HepG2 (cell line): ENCODE measurements around the gene RAB43. TPM values are rescaled to one million over a fixed set of nuclear protein-coding genes. Genes with fewer than 3 reads are reported as not detected.
A peak's percentile ranks its signal among the peaks of the same experiment; 100 is the strongest.

Source experiments
- ATF7-NPFF ChIP-seq: sonication (generic); formaldehyde crosslinking; IDR thresholded peaks from 2 replicates; pipeline ENCODE4 v1.8.1; 2023; ENCODE audit warnings: mild to moderate bottlenecking, low read depth, missing genetic modification reagents, moderate library complexity
- CREB1 ChIP-seq, 2 experiments: fragments of 450-650 bp in 1 of 2; IDR thresholded peaks; 2 replicates each; pipeline ENCODE4 v1.6.1; 2016 to 2017; ENCODE audit warnings: control low read depth in 1 of 2, mild to moderate bottlenecking in 1 of 2, missing compliant biosample characterization in 1 of 2, missing genetic modification characterization in 1 of 2
- FOSL2 ChIP-seq: sonication (generic); formaldehyde crosslinking; IDR thresholded peaks from 2 replicates; pipeline ENCODE4 v1.4.0; 2020; ENCODE audit warnings: missing genetic modification reagents
- FOXA1 ChIP-seq, 2 experiments: fragments of 450-650 bp in 1 of 2; sonication (generic) in 1 of 2; formaldehyde crosslinking in 1 of 2; IDR thresholded peaks; 2 replicates each; pipeline versions ENCODE4 v1.4.0 to v1.6.1; 2016 to 2020; ENCODE audit warnings: missing genetic modification reagents in 1 of 2
- FOXA3 ChIP-seq: IDR thresholded peaks from 2 replicates; pipeline ENCODE4 v1.6.1; 2016; ENCODE audit warnings: missing genetic modification reagents, missing compliant biosample characterization
- KLF13 ChIP-seq: sonication (generic); formaldehyde crosslinking; IDR thresholded peaks from 2 replicates; pipeline ENCODE4 v1.4.0; 2020; ENCODE audit warnings: mild to moderate bottlenecking, missing genetic modification reagents
- MAFF ChIP-seq: IDR thresholded peaks from 2 replicates; pipeline ENCODE4 v1.6.1; 2011; ENCODE audit warnings: low read depth, low read length, improper control_type of control experiment
- MBNL3 ChIP-seq: fragments of 250-450 bp; sonication (Bioruptor Pico); conservative IDR thresholded peaks from 2 replicates; pipeline ENCODE4 v1.8.0; 2022; ENCODE audit warnings: mild to moderate bottlenecking, inconsistent platforms
- MYNN ChIP-seq: sonication (generic); formaldehyde crosslinking; IDR thresholded peaks from 2 replicates; pipeline ENCODE4 v1.4.0; 2020; ENCODE audit warnings: mild to moderate bottlenecking, low read depth, missing genetic modification reagents
- NFE2 ChIP-seq: sonication (generic); formaldehyde crosslinking; IDR thresholded peaks from 2 replicates; pipeline ENCODE4 v1.4.0; 2020; ENCODE audit warnings: missing genetic modification reagents
- NFYB ChIP-seq: sonication (generic); formaldehyde crosslinking; IDR thresholded peaks from 2 replicates; pipeline ENCODE4 v1.4.0; 2020; ENCODE audit warnings: missing genetic modification reagents
- RARA ChIP-seq: IDR thresholded peaks from 2 replicates; pipeline ENCODE4 v1.6.1; 2016; ENCODE audit warnings: missing genetic modification reagents, missing compliant biosample characterization
- SMAD9 ChIP-seq: sonication (generic); formaldehyde crosslinking; IDR thresholded peaks from 2 replicates; pipeline ENCODE4 v1.5.1; 2020; ENCODE audit warnings: mild to moderate bottlenecking, missing genetic modification reagents
- TRIM24 ChIP-seq: sonication (generic); formaldehyde crosslinking; IDR thresholded peaks from 2 replicates; pipeline ENCODE4 v1.8.0; 2022; ENCODE audit warnings: mild to moderate bottlenecking, missing genetic modification reagents
- ZFP36L2 ChIP-seq: sonication (generic); formaldehyde crosslinking; IDR thresholded peaks from 2 replicates; pipeline ENCODE4 v1.4.0; 2020; ENCODE audit warnings: missing genetic modification reagents
- ZNF616 ChIP-seq: sonication (generic); formaldehyde crosslinking; IDR thresholded peaks from 2 replicates; pipeline ENCODE4 v1.5.0; 2020; ENCODE audit warnings: low read depth, mild to moderate bottlenecking, missing genetic modification reagents
- polyA plus RNA-seq, 8 experiments: library from polyadenylated mRNA; depleted of rRNA in 3 of 8; stranded (reverse) in 7 of 8; unstranded in 1 of 8; fragments of >200 nt; fragmentation: Illumina TruSeq in 4 of 8; extraction: Trizol in 4 of 8; gene quantifications; 2 replicates each; pipeline versions ENCODE4 v1.2.1 to v1.2.3, GENCODE V29; 2011 to 2016; ENCODE audit warnings: low read depth in 4 of 8, missing spikeins in 1 of 8, mixed read lengths in 1 of 8; ENCODE audit not compliant: insufficient read depth in 1 of 8
- total RNA-seq, 5 experiments: library from RNA; depleted of rRNA; stranded (reverse); fragments of >200 nt; fragmentation: Illumina TruSeq; extraction: Trizol; gene quantifications; 2 replicates each; pipeline ENCODE4 v1.2.3, GENCODE V29; 2016; ENCODE audit warnings: low read depth in 1 of 5
- TF ChIP-seq, protein P1 (sequence below): sonication (generic); formaldehyde crosslinking; conservative IDR thresholded peaks from 2 replicates; pipeline ENCODE4 v1.4.0; 2020; ENCODE audit warnings: mild to moderate bottlenecking, missing genetic modification reagents, moderate library complexity
- TF ChIP-seq, protein P2 (sequence below): IDR thresholded peaks from 2 replicates; pipeline ENCODE4 v1.4.0; 2020; ENCODE audit warnings: mild to moderate bottlenecking, missing genetic modification reagents
- TF ChIP-seq, protein P3 (sequence below): sonication (generic); formaldehyde crosslinking; IDR thresholded peaks from 2 replicates; pipeline ENCODE4 v1.4.0; 2020; ENCODE audit warnings: missing genetic modification reagents, borderline replicate concordance

RAB43 gene
- total and polyA plus RNA-seq, 2 of the 13 experiments (the other 11 are each of a cell fraction or from before 2014, with no cell fraction given) = 11.8 to 18.4 TPM

DNA sequence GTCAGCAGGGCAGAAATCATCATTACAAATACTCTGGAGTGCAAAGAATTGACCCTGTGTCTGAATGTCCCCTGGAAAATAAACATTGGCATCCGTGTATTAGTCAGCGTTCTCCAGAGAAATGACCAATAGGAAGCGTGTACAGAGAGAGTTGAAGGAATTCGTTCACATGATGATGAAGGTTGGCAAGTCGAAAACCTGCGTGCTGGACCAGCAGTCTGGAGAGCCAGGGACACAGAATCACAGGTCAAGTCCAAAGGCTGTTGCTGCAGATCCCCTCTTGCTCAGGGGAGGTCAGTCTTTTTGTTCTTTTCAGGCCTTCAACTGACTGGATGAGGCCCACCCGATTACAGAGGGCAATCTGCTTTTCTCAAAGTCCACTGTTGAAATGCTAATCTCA is 44.4 kb downstream of the RAB43 start (continued):
- TF ChIP-seq ATF7-NPFF (no peak), KLF13 (CRISPR knock-in tag) (no peak), MYNN (CRISPR knock-in tag) (no peak), SMAD9 (CRISPR knock-in tag) (no peak), FOSL2 (CRISPR knock-in tag) (peak; percentile 65), CREB1 (IDR thresholded peaks at IDR 0.05) (no peak), CREB1 (CRISPR knock-in tag; IDR thresholded peaks at IDR 0.05) (peak; percentile 40; the same call in 1 of the 2 replicates), MAFF (0 out of 2 replicates have a peak, but pooled peaks have one; percentile 45), RARA (CRISPR knock-in tag) (peak; percentile 56), TRIM24 (CRISPR knock-in tag) (no peak), MBNL3 (no peak), NFYB (0 out of 2 replicates have a peak, but pooled peaks have one; percentile 24), FOXA1 (IDR thresholded peaks at IDR 0.05) (no peak), FOXA1 (CRISPR knock-in tag; IDR thresholded peaks at IDR 0.05) (0 out of 2 replicates have a peak, but pooled peaks have one; percentile 17), ZFP36L2 (CRISPR knock-in tag) (no peak), FOXA3 (CRISPR knock-in tag) (peak; percentile 50; the same call in 1 of the 2 replicates), NFE2 (CRISPR knock-in tag) (no peak), ZNF616 (CRISPR knock-in tag) (no peak)
- TF ChIP-seq, protein P1, sequence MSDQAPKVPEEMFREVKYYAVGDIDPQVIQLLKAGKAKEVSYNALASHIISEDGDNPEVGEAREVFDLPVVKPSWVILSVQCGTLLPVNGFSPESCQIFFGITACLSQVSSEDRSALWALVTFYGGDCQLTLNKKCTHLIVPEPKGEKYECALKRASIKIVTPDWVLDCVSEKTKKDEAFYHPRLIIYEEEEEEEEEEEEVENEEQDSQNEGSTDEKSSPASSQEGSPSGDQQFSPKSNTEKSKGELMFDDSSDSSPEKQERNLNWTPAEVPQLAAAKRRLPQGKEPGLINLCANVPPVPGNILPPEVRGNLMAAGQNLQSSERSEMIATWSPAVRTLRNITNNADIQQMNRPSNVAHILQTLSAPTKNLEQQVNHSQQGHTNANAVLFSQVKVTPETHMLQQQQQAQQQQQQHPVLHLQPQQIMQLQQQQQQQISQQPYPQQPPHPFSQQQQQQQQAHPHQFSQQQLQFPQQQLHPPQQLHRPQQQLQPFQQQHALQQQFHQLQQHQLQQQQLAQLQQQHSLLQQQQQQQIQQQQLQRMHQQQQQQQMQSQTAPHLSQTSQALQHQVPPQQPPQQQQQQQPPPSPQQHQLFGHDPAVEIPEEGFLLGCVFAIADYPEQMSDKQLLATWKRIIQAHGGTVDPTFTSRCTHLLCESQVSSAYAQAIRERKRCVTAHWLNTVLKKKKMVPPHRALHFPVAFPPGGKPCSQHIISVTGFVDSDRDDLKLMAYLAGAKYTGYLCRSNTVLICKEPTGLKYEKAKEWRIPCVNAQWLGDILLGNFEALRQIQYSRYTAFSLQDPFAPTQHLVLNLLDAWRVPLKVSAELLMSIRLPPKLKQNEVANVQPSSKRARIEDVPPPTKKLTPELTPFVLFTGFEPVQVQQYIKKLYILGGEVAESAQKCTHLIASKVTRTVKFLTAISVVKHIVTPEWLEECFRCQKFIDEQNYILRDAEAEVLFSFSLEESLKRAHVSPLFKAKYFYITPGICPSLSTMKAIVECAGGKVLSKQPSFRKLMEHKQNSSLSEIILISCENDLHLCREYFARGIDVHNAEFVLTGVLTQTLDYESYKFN (CRISPR knock-in tag) = peak; percentile 39; the same call in 1 of the 2 replicates
- TF ChIP-seq, protein P2, sequence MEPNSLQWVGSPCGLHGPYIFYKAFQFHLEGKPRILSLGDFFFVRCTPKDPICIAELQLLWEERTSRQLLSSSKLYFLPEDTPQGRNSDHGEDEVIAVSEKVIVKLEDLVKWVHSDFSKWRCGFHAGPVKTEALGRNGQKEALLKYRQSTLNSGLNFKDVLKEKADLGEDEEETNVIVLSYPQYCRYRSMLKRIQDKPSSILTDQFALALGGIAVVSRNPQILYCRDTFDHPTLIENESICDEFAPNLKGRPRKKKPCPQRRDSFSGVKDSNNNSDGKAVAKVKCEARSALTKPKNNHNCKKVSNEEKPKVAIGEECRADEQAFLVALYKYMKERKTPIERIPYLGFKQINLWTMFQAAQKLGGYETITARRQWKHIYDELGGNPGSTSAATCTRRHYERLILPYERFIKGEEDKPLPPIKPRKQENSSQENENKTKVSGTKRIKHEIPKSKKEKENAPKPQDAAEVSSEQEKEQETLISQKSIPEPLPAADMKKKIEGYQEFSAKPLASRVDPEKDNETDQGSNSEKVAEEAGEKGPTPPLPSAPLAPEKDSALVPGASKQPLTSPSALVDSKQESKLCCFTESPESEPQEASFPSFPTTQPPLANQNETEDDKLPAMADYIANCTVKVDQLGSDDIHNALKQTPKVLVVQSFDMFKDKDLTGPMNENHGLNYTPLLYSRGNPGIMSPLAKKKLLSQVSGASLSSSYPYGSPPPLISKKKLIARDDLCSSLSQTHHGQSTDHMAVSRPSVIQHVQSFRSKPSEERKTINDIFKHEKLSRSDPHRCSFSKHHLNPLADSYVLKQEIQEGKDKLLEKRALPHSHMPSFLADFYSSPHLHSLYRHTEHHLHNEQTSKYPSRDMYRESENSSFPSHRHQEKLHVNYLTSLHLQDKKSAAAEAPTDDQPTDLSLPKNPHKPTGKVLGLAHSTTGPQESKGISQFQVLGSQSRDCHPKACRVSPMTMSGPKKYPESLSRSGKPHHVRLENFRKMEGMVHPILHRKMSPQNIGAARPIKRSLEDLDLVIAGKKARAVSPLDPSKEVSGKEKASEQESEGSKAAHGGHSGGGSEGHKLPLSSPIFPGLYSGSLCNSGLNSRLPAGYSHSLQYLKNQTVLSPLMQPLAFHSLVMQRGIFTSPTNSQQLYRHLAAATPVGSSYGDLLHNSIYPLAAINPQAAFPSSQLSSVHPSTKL (CRISPR knock-in tag) = peak; percentile 26; the same call in 1 of the 2 replicates
- TF ChIP-seq, protein P3, sequence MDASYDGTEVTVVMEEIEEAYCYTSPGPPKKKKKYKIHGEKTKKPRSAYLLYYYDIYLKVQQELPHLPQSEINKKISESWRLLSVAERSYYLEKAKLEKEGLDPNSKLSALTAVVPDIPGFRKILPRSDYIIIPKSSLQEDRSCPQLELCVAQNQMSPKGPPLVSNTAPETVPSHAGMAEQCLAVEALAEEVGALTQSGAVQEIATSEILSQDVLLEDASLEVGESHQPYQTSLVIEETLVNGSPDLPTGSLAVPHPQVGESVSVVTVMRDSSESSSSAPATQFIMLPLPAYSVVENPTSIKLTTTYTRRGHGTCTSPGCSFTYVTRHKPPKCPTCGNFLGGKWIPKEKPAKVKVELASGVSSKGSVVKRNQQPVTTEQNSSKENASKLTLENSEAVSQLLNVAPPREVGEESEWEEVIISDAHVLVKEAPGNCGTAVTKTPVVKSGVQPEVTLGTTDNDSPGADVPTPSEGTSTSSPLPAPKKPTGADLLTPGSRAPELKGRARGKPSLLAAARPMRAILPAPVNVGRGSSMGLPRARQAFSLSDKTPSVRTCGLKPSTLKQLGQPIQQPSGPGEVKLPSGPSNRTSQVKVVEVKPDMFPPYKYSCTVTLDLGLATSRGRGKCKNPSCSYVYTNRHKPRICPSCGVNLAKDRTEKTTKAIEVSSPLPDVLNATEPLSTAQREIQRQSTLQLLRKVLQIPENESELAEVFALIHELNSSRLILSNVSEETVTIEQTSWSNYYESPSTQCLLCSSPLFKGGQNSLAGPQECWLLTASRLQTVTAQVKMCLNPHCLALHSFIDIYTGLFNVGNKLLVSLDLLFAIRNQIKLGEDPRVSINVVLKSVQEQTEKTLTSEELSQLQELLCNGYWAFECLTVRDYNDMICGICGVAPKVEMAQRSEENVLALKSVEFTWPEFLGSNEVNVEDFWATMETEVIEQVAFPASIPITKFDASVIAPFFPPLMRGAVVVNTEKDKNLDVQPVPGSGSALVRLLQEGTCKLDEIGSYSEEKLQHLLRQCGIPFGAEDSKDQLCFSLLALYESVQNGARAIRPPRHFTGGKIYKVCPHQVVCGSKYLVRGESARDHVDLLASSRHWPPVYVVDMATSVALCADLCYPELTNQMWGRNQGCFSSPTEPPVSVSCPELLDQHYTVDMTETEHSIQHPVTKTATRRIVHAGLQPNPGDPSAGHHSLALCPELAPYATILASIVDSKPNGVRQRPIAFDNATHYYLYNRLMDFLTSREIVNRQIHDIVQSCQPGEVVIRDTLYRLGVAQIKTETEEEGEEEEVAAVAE (CRISPR knock-in tag) = peak; percentile 67; the same call in 1 of the 2 replicates
